ENCODE results near the gene LRRN1. TPM values are rescaled to one million over a fixed set of nuclear protein-coding genes. Genes with fewer than 3 reads are reported as not detected.

The LRRN1 gene
- total RNA-seq = under 1 TPM in 1 of 2 donors, not detected in 1; 0.24 TPM

DNA sequence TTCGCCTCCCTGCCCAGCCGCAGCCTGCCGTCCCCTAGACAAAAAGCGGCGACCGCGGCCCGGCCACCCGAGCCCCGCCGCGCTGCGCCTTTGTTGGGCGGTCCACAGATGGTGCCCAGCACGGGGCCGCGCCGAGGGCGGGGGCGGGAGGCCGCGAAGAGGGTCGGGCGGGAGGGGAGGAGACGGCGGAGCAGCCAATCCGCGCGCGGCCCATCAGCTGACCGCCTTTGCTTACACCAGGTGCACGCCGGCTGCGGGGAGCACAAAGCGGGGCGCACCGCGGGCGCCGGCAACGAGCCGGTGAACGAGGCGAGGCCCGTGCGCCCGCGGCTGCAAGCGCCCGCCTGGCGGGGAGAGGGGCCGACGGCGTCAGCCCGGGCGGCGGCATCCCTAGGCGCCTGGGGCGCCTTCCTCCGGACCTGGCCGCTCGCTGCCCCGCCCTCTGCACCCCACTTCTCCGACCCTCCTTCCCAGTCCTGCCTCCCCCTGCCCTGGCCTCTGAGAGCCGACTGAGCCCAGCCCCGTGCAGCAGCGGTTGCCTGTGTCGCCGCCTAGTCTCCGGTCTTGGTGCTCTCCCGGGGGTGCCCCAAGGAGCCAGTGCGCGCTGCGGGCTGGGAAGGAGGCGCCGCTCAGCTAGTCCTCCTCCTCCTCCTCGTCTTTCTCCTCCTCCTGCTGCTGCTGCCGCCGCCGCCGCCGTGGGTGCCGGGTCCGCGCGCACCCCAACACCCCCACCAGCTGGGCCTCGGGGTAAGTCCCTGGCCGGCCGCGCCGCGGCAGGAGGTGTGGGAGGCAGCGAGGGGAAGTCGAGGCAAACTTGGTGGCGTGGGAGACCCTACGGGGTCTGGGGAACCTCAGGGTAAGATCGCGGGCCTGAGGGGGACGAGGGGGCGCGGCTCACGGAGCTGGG lies at the start of gene LRRN1:
TSS of gene LRRN1 (plus strand) at position 259 of the 907 bp plus-strand sequence. CDS start 45,211 bp downstream, outside the sequence.
- Histone ChIP-seq H3K4me3 (peak within 1 kb of the TSS; percentile 36 to 55), H3K27me3 (peaks cover 0 to 7% of the 10 kb centered on the region in 2 donors), H3K27ac (no peak within 1 kb of the TSS), H3K36me3 (no peaks in the 10 kb centered on the region), H3K9me3 (no peaks in the 10 kb centered on the region), H3K4me1 (peaks cover 0 to 32% of the 10 kb centered on the region in 2 donors)
- no peak for DNase-seq (ENCODE audit: low spot score)
- TF ChIP-seq, protein P1, sequence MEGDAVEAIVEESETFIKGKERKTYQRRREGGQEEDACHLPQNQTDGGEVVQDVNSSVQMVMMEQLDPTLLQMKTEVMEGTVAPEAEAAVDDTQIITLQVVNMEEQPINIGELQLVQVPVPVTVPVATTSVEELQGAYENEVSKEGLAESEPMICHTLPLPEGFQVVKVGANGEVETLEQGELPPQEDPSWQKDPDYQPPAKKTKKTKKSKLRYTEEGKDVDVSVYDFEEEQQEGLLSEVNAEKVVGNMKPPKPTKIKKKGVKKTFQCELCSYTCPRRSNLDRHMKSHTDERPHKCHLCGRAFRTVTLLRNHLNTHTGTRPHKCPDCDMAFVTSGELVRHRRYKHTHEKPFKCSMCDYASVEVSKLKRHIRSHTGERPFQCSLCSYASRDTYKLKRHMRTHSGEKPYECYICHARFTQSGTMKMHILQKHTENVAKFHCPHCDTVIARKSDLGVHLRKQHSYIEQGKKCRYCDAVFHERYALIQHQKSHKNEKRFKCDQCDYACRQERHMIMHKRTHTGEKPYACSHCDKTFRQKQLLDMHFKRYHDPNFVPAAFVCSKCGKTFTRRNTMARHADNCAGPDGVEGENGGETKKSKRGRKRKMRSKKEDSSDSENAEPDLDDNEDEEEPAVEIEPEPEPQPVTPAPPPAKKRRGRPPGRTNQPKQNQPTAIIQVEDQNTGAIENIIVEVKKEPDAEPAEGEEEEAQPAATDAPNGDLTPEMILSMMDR (IDR thresholded peaks at IDR 0.05) = no peak

DNA sequence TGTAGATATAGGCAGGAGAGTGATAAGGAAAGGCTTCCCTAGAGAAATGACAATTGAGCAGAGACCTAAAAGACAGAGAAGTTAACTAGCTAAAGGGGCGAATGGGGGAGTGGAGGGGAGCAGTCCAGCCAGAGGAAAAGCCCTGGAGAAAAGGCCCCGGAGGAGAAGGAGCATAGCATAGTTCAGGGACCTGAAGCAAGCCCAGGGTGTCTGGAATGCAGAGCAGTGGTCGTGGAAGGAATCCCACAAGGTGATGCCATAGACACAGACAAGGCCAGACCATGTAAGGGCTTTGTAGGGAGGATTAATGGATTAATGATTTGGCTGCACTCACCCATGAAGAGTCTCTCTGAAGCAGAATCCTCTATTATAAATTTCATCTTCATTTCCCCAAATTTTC lies 45.8 kb upstream of the LRRN1 start:
- TF ChIP-seq, protein P1 (IDR thresholded peaks at IDR 0.05) = no peak
- Histone ChIP-seq H3K4me3 (no peak overlapping the region), H3K27me3 (no peaks in the 10 kb centered on the region), H3K4me1 (no peaks in the 10 kb centered on the region), H3K36me3 (no peaks in the 10 kb centered on the region), H3K27ac (no peak overlapping the region), H3K9me3 (no peaks in the 10 kb centered on the region)
- no peak for DNase-seq (ENCODE audit: low spot score)

- no peaks in the 10 kb centered on the region for H3K9me3 ChIP-seq
- no peaks in the 10 kb centered on the region for H3K4me1 ChIP-seq
- H3K36me3 ChIP-seq = no peaks in the 10 kb centered on the region
- no peak for DNase-seq (ENCODE audit: low spot score)
- no peak overlapping the region for H3K4me3 ChIP-seq
- TF ChIP-seq, protein P1 (IDR thresholded peaks at IDR 0.05) = no peak
- H3K27me3 ChIP-seq = no peaks in the 10 kb centered on the region
- no peak overlapping the region for H3K27ac ChIP-seq
These were observed 33.6 kb upstream of the LRRN1 start for GRCh38 chr3:3765661-3766060.

GRCh38 chr3:3766140-3766539 lies 33.1 kb upstream of the LRRN1 start:
- H3K4me1 ChIP-seq = no peaks in the 10 kb centered on the region
- TF ChIP-seq, protein P1 (IDR thresholded peaks at IDR 0.05) = no peak
- no peaks in the 10 kb centered on the region for H3K27me3 ChIP-seq
- no peak for DNase-seq (ENCODE audit: low spot score)
- no peak overlapping the region for H3K4me3 ChIP-seq
- no peaks in the 10 kb centered on the region for H3K9me3 ChIP-seq
- no peaks in the 10 kb centered on the region for H3K36me3 ChIP-seq
- H3K27ac ChIP-seq = no peak overlapping the region

DNA sequence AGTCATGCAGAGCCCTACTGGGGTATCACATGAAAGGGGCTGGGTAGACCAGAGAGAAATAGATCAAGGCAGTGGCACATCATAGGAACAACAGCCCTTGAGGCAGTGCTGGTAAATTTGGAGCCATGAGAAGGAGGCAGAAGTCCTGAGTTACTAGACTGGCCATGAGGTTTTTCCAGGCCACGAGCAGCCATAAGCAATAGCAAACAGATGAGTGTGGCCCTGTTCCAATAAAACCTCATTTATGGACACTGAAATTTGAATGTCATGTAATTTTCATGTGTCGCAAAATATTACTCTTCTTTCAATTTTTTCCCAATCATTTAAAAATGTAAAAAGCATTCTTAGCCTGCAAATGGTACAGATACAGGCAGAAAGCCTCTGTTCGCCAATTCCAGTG lies 28.1 kb upstream of the LRRN1 start:
- H3K9me3 ChIP-seq = peaks cover 0 to 11% of the 10 kb centered on the region in 2 donors
- no peak overlapping the region for H3K4me3 ChIP-seq
- H3K27ac ChIP-seq = no peak overlapping the region
- no peak for DNase-seq (ENCODE audit: low spot score)
- no peaks in the 10 kb centered on the region for H3K4me1 ChIP-seq
- TF ChIP-seq, protein P1 (IDR thresholded peaks at IDR 0.05) = no peak
- H3K36me3 ChIP-seq = no peaks in the 10 kb centered on the region
- H3K27me3 ChIP-seq = no peaks in the 10 kb centered on the region
